Activated CD4-positive, alpha-beta T cell treated with anti-CD3 and anti-CD28 coated beads for 1 hour (primary cell): ENCODE measurements around the gene CPA2.
A peak's percentile ranks its signal among the peaks of the same experiment; 100 is the strongest.
"Not testable (repeated sequence)": the region's sequence is repeated elsewhere in the genome, so short reads cannot be mapped to it uniquely, and the experiment has no call there.

Experiments used
- DNase-seq: peaks from one replicate; pipeline ENCODE4 v3.0.0-alpha.2; 2020

The CPA2 gene

DNA sequence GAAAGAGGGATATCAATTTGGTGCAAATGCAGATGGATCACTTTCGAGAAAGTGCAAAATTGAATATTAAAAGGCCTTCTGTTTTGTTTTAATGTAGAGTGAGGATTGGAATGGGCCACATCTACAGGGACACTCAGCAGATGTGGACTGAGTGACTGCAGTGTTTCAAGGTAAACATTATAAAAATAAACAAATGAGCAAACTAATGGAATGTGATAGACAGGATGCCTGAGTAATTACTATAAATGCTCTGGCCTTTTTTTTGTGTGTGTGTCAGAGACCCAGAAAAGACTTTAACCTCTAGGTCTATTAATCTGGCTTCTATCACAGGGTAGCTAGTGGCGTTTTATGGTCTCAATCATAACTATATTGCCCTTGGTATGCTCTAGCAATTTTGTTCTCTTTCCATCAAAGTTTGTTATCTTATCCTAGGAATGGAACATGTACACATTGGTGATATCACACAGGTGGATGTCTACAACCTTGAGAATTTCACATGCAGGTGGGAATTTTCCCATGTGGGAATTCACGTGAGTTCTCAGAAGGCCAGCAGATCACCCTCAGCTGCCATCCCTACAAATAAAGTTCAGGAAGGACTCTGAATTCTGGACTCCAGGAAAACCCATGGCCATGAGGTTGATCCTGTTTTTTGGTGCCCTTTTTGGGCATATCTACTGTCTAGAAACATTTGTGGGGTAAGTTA lies at the start of gene CPA2:
CPA2 (plus strand) TSS at position 606 of the 703 bp plus-strand sequence; CDS start at position 625, 19 bp downstream.
- no peak for DNase-seq

DNA sequence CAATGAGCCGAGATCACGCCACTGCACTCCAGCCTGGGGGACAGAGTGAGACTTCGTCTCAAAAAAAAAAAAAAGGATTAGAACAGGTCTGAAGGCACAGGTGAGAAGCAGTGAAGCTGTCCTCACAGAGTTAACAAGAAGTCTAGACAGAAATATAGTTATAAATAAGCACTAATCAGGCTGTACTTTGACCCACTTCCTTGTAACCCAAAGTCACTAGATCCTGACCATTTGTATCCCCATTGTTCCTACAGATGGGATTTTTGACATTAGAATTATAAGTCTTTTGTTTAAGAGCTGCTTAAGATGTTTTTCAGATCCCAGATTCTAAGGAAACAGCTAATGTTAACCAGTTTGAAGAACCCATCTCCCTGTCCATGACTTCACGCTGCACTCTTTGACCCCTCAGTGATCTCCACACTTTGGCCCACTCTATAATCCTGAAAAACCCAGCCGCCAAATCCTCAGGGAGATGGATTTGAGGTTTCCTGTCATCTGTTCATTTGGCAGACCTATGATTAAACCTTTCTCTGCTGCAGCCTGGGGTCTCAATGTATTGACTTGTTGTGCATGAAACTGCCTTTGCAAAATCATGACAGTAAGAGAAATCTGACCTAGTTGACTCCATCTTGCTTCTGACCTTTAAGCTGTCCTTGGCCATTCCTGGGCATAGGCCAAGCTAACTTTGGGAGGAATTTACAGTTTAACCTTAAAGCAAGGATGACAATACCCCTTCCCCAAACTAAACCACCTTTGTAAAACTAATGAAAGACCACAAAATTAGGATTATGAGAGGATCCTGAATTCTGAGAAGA lies 47.6 kb upstream of the CPA2 start:
- DNase-seq: no peak

DNA sequence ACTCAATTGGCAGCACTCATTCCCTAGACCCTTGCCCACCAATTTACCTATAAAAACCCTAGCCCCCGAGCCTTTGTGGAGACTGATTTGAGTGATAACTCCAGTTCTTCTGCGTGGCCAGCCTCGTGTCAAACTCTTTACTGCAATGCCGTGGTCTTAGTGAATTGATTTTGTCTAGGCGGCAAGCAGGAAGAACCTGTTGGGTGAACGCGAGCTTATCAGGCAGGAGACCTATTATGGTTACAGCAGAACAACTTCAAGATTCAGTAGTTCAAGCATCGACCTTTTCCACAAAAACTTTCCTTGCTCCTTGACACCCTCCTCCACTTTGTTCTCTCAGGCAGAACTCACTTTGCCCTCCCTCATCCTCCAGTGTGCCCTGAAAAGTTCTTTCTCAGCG lies 46.8 kb upstream of the CPA2 start:
- no peak for DNase-seq

DNA sequence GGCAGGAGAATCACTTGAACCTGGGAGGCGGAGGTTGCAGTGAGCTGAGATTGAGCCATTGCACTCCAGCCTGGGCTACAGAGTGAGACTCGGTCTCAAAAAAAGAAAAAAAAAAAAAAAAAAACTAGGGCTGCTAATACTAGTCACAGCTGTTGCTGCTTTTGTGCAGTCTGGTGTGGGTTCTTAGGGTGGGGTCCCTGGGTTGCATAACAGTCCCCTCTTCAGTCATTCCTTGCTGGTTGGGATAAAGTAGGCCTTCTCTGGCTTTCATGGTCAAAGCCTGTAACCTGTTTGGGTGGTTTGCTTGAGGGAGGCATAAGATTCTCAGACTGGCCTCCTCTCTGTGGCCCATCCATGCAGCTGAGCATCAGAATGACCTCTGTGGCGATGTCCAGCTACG lies 44.9 kb upstream of the CPA2 start:
- DNase-seq: no peak

DNA sequence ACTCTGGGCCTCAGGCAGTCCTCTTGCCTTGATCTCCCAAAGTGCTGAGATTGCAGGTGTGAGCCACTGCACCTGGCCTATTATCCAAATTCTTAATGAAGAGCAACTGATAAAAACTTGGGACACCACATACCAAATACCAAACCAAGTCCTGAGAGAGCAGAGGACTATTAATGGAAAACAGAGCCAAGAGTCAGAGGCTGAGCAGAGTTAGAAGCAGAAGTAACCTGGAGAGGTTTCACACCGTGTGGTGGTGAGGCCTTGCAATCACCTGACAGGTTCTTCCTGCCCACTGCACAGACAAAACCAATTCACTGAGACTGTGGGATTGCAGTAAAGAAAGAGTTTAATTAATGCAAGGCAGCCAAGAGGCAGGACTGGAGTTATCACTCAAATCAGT lies 43.0 kb upstream of the CPA2 start:
- no peak for DNase-seq

DNA sequence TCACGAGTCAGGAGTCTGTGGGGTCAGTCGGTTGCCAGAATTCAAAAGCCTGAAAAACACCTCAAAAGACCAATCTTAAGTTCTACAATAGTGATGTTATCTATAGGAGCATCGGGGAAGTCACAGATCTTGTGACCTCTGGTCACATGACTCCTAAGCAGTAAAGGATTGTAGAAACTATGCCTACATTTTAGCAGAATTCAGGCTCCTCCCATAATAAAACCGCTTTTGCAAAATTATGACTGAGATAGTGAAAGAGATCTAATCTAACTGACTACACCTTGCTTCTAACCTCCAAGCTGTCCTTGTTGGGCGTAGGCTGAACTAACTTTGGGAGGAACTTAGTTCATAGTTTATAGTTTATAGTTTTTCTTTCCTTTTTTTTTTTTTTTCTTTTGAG lies 42.5 kb upstream of the CPA2 start:
- DNase-seq: no peak

DNA sequence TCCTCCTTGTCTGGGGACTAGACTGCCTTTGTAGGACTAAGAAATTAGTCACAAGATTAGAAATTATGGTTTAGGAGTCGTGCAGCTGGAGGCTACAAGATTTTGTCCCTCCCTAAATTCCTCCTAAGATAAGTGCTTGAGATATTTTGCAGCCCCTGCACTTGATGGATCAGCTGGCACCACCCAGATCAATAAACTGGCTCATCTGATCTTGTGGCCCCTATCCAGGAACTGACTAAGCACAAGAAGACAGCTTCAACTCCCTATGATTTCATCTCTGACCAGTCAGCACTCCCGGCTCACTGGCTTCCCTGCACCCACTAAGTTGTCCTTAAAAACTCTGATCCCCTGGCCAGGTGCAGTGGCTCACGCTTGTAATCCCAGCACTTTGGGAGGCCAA lies 41.7 kb upstream of the CPA2 start:
- DNase-seq: not testable (repeated sequence)

DNA sequence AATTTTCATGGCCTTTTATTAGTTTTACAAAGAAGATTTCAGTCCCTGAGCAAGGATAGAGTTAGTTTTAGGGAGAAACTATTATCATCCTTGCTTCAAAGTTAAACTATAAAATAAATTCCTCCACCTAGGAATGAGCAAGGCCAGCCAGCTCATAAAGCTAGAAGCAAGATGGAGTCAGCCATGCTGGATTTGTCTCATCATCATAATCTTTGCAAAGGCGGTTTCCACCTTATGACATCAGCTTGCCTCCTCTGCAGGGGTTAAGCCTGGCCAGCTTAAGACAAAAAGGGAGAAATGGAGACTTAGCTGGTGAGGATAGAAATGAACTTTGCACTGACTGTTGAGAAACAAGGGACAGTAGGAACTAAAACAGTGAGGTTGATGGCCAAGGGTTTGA lies 40.3 kb upstream of the CPA2 start:
- DNase-seq: no peak

DNA sequence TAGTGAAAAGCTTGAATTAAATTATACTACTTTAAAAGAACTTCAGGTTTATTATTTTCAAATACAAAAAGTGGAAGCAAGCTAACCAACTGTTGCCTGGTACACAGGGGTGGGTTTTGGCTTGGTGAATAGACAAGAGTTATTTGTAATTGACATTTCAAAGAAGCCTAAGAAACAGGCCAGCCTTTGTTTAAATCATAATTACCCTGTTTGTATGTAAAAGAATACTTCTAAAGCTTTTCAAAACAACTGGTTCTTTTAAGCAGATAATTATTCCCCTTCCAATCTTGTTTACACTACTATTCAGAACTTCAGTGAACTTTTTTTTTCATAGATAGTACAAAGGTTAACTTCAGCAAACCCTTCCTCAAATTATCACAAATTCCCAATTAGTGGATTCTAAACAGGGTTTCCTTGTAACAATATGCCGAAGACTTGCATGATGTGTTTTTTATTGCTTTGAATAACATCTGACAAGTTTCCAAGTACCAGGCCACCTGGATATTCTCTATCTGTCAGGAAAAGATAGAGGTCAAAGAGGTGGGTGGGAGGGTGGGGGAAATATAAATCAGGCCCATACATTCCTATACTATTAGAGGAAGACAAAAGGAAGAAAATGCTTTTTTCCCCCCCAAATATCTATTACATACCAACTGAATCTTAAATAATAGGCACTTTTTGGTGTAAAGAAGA lies 38.6 kb upstream of the CPA2 start:
- no peak for DNase-seq

DNA sequence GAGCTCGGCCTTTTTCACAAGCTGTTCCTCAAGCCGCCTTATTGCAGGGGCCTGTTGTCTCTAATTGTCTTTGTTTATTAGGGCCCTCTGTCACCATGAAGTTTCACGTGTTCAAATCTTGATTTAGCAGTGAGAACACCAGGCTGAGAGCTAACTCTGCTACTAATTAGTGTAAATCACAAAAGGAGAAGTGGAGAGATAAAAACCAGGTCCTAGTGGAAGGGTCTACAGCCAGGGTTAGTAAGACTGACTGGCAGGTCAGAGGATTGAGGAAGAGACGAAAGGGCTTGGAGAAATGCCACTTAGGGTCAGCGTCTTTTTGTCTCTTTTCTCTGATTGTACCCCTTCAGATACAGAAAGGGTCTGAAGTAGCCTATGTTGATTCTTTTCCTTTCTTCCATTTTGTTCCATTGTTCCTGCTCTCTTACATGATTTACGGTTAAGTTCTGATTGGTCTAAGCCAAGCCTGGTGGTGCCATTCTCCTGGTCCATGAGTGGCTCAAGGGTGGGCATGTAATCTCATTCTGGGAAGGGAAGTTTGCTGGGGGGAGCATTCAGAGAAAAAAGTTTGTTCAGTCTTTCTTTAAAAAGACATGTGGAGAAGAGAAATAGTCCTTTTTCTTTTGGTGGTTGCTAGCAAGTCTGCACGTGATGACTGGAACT lies 37.7 kb upstream of the CPA2 start:
- no peak for DNase-seq

DNA sequence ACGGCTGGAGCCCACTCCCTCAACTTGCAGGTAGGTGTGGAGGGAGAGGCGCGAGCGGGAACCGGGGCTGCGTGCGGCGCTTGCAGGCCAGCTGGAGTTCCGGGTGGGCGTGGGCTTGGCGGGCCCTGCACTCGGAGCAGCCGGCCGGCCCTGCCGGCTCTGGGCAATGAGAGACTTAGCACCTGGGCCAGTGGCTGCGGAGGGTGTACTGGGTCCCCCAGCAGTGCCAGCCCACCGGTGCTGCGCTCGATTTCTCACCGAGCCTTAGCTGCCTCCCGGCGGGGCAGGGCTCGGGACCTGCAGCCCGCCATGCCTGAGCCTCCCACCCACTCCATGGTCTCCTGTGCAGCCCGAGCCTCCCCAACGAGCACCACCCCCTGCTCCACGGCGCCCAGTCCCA lies 36.7 kb upstream of the CPA2 start:
- DNase-seq: not testable (repeated sequence)

DNA sequence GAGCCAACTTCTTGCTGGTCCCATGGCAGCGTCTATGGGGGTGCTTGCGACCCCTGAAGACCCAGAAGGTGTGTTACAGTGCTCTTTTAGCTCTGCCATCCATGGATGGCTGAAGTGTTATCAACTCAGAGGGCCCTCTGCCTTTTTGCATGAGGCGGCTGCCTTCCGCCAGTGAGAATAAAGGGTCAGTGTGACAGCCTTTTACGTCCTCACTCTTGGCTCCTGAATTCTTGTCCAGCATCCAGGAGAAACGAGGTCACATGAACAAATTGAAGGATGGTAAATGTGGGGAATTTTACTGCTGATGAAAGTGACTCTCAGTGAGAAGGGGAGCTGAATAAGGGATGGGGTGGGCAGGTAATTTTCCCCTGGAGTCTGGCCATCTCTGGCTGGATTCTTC lies 34.9 kb upstream of the CPA2 start:
- no peak for DNase-seq

DNA sequence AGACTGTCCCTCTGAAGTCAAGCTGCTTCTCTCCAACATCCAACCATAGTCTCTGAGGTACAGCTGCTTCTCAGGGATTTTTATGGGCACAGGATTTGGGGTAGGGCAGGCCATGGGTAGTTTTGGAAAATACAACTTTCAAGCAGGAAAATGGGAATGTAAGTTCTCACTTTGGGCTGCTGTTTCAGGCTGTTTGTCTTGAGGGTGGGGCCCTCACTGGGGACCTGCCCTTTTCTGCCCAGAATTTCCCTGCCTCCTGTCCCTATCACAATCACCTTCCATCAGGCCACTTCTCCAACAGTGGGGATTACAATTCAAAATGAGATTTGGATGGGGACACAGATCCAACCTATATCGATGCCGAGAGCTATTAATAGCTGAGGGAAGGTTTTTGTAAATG lies 34.5 kb upstream of the CPA2 start:
- no peak for DNase-seq

DNA sequence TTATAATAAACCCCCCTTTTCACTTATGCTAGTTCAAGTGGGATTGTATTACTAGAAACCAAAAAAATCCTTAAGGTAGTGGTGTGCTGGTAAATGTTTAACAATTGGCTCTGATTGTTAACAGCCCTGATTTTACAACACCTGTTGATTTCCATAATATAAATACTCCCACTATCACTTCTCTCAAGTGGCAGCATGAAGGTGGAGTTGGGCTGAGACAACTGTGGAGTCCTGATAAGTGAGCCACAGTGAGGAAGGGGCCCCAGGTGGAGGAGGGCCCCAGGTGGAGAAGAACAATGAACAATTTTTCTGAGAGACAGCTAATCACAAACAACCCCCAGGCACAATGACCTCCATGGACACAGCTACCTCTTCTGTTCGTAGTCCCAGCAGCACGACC lies 32.6 kb upstream of the CPA2 start:
- DNase-seq: no peak

DNA sequence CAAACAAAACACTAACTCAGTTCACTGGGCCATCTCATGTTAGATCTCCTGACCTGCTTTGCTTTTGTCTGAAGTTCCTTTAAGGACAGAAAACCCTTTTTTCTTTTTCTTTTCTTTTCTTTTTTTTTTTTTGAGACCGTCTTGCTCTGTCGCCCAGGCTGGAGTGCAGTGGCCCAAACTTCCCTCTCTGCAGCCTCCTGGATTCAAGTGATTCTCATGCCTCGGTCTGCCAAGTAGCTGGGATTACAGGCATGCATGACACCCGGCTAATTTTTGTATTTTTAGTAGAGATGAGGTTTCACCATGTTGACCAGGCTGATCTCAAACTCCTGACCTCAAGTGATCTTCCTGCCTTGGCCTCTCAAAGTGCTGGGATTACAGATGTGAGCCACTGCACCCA lies 30.3 kb upstream of the CPA2 start:
- DNase-seq: not testable (repeated sequence)

DNA sequence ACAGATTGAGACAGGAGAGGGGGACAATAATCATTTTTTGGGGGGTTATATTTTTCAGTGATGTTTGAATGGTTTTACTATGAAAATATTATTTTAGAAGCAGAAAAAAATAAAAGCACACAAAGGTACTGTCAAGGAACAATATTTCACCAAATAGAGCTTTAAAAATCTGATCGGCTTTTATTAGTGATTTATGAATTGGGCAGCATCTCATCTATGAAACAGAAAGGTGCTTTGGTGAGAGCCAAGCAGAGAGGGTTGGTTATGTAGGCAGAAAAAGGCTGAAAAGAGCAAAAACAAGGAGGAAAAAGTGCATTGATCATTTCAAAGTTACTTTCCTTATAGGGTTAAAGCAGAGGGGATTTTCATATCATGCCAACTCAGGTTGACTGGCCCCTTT lies 26.4 kb upstream of the CPA2 start:
- no peak for DNase-seq

DNA sequence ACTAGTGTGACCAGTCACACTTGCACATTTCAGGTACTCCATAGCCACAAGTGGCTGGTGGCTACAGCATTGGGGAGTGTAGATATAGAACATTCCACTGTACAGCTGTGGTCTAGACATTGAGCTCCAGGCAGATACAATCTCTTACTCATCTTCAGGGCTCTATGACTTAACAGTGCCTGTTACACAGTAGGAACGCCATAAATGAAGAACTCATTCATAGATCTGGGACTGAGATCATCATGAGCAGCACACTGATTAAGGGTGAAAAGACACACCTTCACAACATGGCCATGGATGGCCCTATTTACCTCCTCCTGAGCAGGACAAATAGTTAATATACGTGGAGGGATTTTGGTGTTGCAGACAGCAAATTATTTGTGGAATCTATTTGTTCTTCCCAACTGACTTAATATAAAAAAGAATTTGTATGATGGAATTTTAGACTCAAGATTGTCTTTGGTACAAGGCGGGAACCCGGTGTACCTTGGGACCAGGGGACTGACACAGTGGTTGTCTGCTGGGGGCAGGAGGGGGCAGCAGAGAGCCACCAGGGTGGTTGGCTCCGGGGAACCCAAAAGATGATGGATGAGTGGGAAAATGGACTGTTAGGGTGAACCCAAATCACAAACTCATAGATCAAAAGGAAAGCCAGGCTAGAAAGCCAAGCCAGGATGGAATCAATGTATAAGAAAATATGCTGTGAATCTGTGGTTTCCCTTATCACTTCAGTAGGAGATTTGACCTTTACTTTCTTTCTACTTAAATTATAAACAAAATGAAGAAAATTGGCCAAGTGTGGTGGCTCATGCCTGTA lies 24.3 kb upstream of the CPA2 start:
- DNase-seq: peak; percentile 28

DNA sequence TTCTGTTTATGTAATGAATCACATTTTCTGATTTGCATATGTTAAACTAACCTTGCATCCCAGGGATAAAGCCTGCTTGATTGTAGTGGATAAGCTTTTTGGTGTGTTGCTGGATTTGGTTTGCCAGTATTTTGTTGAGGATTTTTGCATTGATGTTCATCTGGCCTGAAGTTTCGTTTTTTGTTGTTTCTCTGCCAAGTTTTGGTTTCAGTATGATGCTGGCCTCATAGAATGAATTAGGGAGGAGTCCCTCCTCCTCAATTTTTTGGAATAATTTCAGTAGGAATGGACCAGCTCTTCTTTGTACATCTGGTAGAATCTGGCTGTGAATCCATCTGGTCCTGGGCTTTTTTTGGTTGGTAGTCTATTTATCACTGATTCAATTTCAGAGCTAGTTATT lies 23.2 kb upstream of the CPA2 start:
- not testable (repeated sequence) for DNase-seq

DNA sequence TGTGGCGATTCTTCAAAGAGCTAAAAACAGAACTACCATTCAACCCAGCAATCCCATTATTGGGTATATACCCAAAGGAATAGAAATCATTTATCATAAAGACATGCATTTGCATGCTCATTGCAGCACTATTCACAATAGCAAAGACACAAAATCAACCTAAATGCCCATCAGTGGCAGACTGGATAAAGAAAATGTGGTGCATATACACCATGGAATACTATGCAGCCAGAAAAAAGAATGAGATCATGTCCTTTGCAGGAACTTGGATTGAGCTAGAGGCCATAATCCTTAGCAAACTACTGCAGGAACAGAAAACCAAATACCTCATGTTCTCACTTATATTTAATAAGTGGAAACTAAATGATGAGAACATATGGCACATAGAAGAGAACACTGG lies 20.2 kb upstream of the CPA2 start:
- not testable (repeated sequence) for DNase-seq

DNA sequence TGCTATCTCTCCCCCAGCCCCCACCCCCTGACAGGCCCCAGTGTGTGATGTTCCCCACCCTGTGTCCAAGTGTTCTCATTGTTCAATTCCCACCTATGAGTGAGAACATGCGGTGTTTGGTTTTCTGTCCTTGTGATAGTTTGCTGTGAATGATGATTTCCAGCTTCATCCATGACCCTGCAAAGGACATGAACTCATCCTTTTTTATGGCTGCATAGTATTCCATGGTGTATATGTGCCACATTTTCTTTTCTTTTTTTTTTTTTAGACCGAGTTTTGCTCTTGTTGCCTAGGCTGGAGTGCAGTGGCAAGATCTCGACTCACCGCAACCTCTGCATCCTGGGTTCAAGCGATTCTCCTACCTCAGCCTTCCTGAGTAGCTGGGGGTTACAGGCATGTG lies 17.8 kb upstream of the CPA2 start:
- DNase-seq: not testable (repeated sequence)

DNA sequence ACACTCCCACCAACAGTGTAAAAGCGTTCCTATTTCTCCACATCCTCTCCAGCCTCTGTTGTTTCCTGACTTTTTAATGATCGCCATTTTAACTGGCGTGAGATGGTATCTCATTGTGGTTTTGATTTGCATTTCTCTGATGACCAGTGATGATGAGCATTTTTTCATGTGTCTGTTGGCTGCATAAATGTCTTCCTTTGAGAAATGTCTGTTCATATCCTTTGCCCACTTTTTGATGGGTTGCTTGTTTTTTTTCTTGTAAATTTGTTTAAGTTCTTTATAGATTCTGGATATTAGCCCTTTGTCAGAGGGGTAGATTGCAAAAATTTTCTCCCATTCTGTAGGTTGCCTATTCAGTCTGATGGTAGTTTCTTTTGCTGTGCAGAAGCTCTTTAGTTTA lies 17.0 kb upstream of the CPA2 start:
- not testable (repeated sequence) for DNase-seq

DNA sequence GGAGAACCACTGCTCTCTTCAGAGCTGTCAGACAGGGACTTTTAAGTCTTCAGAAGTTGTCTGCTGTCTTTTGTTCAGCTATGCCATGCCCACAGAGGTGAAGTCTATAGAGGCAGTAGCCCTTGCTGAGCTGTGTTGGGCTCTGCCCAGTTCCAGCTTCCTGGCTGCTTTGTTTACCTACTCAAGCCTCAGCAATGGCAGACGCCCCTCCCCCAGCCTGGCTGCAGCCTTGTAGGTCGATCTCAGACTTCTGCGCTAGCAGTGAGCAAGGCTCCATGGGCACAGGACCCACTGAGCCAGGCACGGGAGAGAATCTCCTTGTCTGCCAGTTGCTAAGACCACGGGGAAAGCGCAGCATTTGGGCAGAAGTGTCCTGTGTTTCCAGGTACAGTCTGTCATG lies 12.1 kb upstream of the CPA2 start:
- DNase-seq: no peak
